C4-2B (cell line): ENCODE measurements around the gene ZBTB5.

Experiments
- H3K27ac ChIP-seq: fragments of 450-650 bp; 2 replicates; pipeline ENCODE4 v1.5.1; 2017
- ZFX ChIP-seq: fragments of 450-650 bp; IDR thresholded peaks from 2 replicates; pipeline ENCODE4 v1.6.1; 2017
- TF ChIP-seq, protein P1 (sequence below): fragments of 450-650 bp; conservative IDR thresholded peaks from 2 replicates; pipeline ENCODE4 v1.5.1; 2017; ENCODE audit warnings: mild to moderate bottlenecking

The ZBTB5 gene

DNA sequence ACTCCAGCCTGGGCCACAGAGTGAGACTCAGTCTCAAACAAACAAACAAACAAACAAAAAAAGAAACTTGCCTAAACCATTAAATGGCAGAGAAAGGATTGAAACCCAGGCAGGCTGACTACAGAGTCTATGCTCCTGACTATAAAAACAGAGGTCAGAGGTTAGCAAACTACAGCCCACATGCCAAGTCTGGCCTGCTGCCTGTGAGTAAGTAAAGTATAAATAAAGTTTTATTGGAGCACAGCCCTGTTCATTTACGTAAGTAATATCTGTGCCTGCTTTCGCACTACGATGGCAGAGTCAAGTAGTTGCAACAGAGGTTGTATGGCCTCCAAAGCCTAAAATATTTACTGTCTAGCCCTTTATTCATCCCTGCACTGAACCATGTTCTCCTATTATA, 32.1 kb upstream of the ZBTB5 start:
- TF ChIP-seq, protein P1, sequence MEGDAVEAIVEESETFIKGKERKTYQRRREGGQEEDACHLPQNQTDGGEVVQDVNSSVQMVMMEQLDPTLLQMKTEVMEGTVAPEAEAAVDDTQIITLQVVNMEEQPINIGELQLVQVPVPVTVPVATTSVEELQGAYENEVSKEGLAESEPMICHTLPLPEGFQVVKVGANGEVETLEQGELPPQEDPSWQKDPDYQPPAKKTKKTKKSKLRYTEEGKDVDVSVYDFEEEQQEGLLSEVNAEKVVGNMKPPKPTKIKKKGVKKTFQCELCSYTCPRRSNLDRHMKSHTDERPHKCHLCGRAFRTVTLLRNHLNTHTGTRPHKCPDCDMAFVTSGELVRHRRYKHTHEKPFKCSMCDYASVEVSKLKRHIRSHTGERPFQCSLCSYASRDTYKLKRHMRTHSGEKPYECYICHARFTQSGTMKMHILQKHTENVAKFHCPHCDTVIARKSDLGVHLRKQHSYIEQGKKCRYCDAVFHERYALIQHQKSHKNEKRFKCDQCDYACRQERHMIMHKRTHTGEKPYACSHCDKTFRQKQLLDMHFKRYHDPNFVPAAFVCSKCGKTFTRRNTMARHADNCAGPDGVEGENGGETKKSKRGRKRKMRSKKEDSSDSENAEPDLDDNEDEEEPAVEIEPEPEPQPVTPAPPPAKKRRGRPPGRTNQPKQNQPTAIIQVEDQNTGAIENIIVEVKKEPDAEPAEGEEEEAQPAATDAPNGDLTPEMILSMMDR: no peak
- no peak for TF ChIP-seq ZFX
- no peak overlapping the region for H3K27ac ChIP-seq

GRCh38 chr9:37496020-37496419, 30.8 kb upstream of the ZBTB5 start:
- TF ChIP-seq, protein P1: no peak
- no peak for TF ChIP-seq ZFX
- H3K27ac ChIP-seq: no peak overlapping the region

DNA sequence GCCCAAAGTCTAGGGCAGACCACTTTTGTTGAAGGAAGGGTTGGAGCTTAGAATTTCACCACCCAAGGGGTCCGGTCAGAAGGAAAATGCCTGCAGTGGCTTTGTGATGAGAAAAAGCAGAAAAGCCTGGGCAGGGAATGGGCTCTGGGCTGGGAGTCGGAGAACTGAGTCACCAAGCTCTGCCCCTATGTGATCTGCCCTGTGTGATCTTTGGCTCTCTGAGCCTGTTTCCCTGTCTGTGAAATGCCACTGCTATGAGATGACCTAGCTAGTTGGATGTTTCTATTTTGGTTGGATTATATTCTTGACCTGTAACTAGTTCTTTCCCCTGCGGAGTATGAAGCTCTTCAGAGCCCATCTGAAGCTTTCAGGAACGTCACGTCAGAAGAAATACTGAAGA, 30.3 kb upstream of the ZBTB5 start:
- H3K27ac ChIP-seq: no peak overlapping the region
- TF ChIP-seq, protein P1: no peak
- no peak for TF ChIP-seq ZFX

DNA sequence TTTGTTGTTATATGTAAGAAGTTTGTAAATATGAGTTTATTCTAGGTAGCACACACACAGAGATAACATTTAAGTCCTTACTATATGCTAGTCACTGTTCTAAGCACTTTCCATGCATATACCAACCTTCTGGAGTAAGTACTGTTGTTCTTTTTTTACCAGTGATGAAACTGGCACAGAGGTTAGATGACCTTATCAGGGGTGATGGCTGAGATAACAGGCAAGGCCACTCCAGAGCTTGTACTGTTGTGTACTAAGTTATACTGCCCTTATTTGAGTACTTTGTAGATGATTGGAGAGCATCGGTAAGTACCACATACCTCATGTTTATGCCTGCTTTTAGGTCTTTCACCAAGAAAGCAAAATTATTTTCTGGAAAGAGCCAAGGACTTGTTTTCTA, 26.7 kb upstream of the ZBTB5 start:
- no peak overlapping the region for H3K27ac ChIP-seq
- no peak for TF ChIP-seq ZFX

DNA sequence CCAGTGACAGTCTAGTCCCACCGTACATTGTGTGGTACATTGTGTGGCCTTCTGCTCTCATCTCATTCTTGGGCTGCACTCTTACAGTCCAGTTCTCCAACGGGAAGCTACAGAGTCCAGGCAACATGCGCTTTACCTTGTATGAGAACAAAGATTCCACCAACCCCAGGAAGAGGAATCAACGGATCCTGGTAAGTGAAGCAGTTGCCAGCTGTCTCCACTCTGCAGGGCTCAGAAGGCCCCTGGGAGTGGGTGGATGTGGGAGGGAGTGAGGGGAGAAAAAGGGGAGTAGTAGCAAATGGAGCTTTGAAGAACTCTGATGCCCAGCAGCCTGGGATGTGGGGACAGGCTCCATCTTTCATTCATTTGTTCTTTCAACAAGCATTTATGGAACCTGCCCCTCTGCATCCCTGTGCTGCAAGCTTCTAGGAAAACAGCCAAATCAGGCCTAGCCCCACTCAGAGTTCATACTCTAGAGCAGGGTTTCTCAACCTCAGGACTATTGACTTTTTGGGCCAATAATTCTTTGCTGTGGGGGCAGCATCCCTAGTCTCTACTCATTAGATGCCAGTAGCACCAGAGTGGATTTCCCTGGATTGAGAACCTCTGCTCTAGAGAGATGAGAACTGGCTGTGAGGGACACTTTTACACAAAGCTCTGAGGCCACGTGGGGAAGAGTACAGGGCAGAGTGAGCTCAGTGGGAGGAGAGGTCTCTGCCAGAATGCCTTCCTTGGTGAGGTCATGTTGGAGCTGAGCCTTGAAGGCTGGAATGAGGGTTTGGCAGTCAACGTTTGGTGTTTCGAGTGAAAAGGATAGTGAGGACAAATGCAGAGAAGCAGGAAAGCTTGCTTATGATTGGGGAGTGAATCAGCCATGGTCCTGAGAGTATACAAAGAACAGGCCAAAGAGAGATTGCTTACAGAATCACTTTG, 21.6 kb upstream of the ZBTB5 start:
- peak overlapping the region; percentile 84 for H3K27ac ChIP-seq
- TF ChIP-seq ZFX: peak; percentile 27; the same call in 1 of the 2 replicates
- TF ChIP-seq, protein P1: no peak

- H3K27ac ChIP-seq: peak overlapping the region; percentile 84
- TF ChIP-seq, protein P1: no peak
- no peak for TF ChIP-seq ZFX
Measured at GRCh38 chr9:37486256-37486615, 21.0 kb upstream of the ZBTB5 start.

DNA sequence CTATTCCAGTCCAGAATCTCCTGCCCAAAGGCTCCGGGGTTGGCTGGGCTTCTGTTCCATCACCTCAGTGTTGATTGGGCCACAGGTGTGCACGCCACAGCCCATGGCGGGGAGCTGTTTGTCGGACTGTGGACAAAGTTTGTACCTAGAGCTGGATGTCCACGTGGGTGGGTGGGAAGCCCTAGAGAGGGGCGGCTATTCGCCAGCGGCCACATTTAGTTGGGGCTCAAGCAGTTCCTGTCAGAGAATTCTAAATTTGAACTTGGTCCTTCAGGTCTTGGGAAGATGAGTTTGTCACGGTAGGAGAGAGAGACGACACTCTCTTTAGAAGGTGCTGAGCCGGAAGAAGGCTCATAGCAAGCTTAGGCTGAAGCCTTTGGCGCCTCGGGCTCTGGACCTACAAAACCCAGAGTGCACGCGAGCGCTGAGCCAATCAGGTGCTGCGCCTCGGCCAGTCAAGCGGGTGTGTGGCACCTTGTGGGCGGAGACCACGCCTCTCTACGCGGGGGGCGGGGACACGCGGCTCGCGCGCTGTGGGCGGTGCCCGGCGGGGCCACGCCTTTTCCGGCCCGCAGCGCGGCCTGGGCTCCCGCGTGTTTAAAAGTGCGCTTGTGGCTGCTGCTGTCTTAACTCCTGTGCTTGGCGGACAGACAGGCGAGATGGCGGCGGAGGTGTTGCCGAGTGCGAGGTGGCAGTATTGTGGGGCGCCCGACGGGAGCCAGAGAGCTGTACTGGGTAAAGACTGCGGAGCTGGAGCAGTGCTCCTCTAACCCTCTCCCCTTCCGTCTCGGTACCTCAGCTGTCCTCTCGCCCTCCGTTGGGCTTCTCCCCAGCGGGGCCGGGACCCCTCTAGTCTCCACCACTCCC, 20.4 kb upstream of the ZBTB5 start, which contains the start of gene POLR1E:
Gene POLR1E (plus strand): TSS at position 560 of the 867 bp plus-strand sequence. CDS start 100 bp downstream, at position 660.
- TF ChIP-seq ZFX: peak; percentile 42; the same call in 1 of the 2 replicates
- TF ChIP-seq, protein P1: no peak
- H3K27ac ChIP-seq: peak within 1 kb of the TSS; percentile 84
